Vagina (tissue), 2 donors: ENCODE results near the gene BLM.

Experiments
- POLR2AphosphoS5 ChIP-seq, 2 donors: sonication (generic); formaldehyde crosslinking; IDR thresholded peaks; one replicate each; pipeline ENCODE4 v1.9.0; 2017; ENCODE audit warnings: antibody characterized with exemption in 2 of 2, mild to moderate bottlenecking in 2 of 2, low read depth in 1 of 2; ENCODE audit not compliant: insufficient read depth in 1 of 2
- TF ChIP-seq, protein P1 (sequence below), 3 experiments: fragments of 450-650 bp in 2 of 3; fragments of 200-600 bp in 1 of 3; sonication (generic) in 1 of 3; IDR thresholded peaks; one replicate each; pipeline ENCODE4 v1.5.1; 2017 to 2019; ENCODE audit warnings: antibody characterized with exemption in 3 of 3, mild to moderate bottlenecking in 2 of 3, moderate library complexity in 2 of 3

DNA sequence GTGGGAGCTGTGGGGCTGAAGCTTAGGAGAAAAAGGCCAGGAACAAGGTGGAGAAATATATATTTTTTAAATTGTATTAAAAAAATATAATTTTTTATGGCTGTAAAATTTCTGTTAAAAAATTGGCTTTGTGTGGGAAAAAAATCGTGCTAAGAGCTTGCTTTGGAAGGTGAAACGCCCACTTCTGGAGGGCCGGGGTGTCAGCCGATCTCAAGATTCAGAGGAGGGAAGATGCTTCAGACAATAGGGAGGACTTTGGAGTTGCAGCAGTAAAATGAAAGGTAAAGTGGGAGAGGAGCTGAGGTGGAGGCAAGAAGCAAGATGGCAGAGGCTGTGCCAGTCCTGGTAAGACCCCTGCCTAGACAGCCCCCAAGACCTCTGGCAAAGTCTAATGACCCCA, 45.9 kb upstream of the BLM start:
- TF ChIP-seq, protein P1, sequence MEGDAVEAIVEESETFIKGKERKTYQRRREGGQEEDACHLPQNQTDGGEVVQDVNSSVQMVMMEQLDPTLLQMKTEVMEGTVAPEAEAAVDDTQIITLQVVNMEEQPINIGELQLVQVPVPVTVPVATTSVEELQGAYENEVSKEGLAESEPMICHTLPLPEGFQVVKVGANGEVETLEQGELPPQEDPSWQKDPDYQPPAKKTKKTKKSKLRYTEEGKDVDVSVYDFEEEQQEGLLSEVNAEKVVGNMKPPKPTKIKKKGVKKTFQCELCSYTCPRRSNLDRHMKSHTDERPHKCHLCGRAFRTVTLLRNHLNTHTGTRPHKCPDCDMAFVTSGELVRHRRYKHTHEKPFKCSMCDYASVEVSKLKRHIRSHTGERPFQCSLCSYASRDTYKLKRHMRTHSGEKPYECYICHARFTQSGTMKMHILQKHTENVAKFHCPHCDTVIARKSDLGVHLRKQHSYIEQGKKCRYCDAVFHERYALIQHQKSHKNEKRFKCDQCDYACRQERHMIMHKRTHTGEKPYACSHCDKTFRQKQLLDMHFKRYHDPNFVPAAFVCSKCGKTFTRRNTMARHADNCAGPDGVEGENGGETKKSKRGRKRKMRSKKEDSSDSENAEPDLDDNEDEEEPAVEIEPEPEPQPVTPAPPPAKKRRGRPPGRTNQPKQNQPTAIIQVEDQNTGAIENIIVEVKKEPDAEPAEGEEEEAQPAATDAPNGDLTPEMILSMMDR (IDR thresholded peaks at IDR 0.05), result no peak
- TF ChIP-seq POLR2AphosphoS5 (IDR thresholded peaks at IDR 0.05; ENCODE audit: insufficient read depth in 1 of 2, low read depth in 1 of 2), result no peak
